AG04449 (cell line): Measurements from ENCODE around the gene PITRM1.

Source experiments
- CTCF ChIA-PET: fragments of 350-600 bp; formaldehyde crosslinking; extraction: SDS; loops from one replicate; lab custom pipeline; 2021; ENCODE audit warnings: antibody characterized with exemption; lab: Yijun Ruan, JAX
- POLR2A ChIA-PET: fragments of 400-600, 350-600 bp; formaldehyde crosslinking; extraction: SDS; loops from one replicate; lab custom pipeline; 2020; ENCODE audit warnings: antibody characterized with exemption, inconsistent platforms; lab: Yijun Ruan, JAX
- DNase-seq: peaks from one replicate; pipeline ENCODE4 v3.0.0-alpha.2; 2010; ENCODE audit warnings: low read depth, low spot score
- H3K4me3 ChIP-seq: 2 replicates; pipeline ENCODE4 v1.5.1; 2011; ENCODE audit warnings: low read depth, mild to moderate bottlenecking, control low read depth, low read length
- CTCF ChIP-seq: IDR thresholded peaks from one replicate; pipeline ENCODE4 v1.5.1; 2011; ENCODE audit warnings: mild to moderate bottlenecking, moderate library complexity, low read length, control low read depth, inconsistent platforms; ENCODE audit not compliant: insufficient read depth; ENCODE audit errors: missing control alignments

The PITRM1 gene

DNA sequence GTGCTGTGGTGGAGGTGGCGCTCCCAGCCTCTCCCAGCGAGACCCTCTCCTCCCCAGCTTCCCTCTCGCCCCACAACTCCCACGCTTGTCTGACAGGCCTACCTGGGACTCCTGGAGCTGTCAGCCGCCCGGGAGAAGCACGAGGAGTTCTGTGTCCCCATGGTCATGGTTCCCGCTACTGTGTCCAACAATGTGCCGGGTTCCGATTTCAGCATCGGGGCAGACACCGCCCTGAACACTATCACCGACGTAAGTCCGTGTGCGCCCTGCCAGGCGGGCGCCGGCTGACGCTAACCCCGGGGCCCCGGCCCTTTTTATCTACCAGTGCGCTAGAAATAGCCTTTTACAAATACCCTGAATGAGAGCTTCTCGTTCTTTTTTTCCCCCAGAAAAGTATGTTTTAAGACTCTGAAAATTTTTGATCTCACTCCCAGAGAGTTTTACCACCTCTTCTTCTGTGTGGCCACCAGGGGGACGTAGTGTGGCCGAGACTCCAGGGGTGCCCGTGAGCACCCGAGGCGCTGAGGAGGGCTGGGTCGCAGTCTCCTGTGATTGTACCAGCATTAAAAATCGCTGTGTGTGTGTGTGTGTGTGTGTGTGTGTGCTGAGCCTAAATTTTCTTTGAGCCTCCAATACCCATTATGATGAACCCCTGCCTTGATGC, 52.7 kb downstream of the PITRM1 start:
- CTCF ChIA-PET: interaction anchor here (0.9 to 3.7 kb wide), 5 partner anchors 10 to 20 kb away, joined by 4 to 15 read pairs (median 7); no protein-coding TSS in a partner anchor
- DNase-seq: no peak

DNA sequence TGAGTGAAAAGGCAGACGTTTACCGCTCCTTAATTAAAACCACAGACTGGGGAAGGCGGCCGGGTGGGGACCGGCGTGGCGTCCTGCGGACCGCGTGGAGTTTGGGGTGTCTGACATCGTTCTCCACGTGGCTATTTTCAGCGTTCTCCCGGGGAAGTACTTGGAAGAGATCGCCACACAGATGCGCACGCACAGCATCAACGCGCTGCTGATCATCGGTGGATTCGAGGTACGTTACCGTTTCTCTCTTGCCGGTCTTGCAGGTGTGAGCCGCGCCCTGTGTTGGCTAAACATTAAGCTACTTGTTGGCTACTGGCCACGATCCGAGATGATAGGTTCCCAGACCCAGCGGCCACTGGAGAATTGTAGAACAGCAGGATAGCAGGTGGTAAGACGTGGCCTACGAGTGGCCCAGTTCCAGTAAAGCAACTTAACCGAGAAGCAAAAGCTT, 53.9 kb downstream of the PITRM1 start:
- no peak for DNase-seq
- H3K4me3 ChIP-seq: no peak overlapping the region
- ChIA-PET POLR2A (no interaction called here), CTCF (interaction anchor here (0.8 to 3.7 kb wide), 6 partner anchors 10 to 21 kb away, joined by 3 to 15 read pairs (median 5); no protein-coding TSS in a partner anchor)
- TF ChIP-seq CTCF: no peak

More for the DNA sequence above, 52.7 kb downstream of the PITRM1 start:
- no peak overlapping the region for H3K4me3 ChIP-seq
- POLR2A ChIA-PET: no interaction called here
- TF ChIP-seq CTCF: peak; percentile 51

DNA sequence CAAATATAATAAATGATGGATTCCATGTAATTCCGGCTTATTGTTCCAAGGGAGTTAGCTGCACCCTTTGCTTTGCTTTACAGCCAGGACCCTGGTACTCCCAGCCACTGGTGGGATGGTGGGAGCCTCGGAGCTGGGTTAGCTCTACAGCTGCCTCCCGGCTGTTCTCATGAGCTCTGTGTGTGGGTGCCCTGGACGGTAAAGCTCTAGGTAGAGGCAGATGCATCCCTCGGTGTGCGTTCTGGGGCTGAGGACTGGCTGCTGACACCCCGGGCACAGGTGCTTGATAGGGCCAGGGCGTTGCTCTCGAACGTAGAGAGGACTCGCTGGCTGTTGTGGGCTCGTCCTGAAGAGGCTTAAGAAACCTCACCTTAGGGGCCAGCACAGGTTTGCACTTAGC, 55.1 kb downstream of the PITRM1 start:
- no peak overlapping the region for H3K4me3 ChIP-seq
- ChIA-PET POLR2A (no interaction called here), CTCF (interaction anchor here (1.0 to 1.8 kb wide), 3 partner anchors 11 to 188 kb away, joined by 3 to 6 read pairs (median 4); no protein-coding TSS in a partner anchor)
- no peak for TF ChIP-seq CTCF
- no peak for DNase-seq

DNA sequence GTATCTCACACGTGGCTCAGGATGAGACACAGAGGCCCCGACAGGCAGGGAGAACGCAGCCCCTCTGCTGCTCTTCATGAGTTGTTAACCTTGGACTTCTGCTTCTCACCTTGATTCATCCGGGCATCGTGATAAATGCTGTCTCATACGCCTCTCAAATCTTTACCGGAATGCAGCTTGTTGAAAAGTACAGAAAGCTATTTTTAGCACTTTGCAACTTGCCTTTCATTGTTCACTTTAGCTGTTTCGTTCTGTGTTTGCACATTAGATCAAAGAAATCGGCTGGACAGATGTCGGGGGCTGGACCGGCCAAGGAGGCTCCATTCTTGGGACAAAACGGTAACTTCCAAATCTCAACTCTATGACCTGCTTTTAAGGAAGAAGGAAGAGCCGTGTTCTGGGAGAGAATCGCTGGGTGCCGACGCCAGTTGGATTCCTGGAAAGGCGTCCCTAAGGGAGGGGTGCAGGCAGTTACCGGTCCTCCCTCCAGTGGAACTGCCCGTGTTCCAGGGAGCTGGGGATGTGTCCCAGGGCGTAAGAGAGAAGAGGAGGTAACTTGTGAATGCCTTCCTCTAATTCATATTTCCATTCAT, 56.0 kb downstream of the PITRM1 start:
- ChIA-PET CTCF (interaction anchor here (1.0 to 1.3 kb wide), 2 partner anchors 18 to 187 kb away, joined by 3 to 4 read pairs; no protein-coding TSS in a partner anchor), POLR2A (interaction anchor here (0.9 kb wide), 1 partner anchor 25 kb away, joined by 3 read pairs; no protein-coding TSS in a partner anchor)
- DNase-seq: no peak
- no peak overlapping the region for H3K4me3 ChIP-seq
- TF ChIP-seq CTCF: no peak

DNA sequence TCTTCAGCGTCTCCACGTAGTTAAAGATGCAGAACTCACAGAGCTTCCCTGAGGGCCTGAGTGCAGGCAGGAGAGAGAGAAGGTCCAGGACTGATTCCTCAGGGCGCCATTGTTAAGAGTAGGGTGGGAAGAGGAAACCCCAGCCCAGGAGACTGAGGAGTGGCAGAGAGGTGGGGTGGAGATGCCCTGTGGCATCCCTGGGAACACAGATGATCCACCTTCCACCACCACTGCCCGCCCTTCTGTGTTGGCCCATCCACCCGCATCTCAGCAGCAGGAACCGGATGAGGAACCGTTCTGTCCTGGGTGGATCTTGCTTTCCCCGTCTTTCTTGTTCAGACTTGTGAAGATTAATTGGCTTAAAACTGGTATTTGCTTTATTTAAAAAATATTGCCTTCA, 56.9 kb downstream of the PITRM1 start:
- POLR2A ChIA-PET: no interaction called here
- CTCF ChIA-PET: no interaction called here
- H3K4me3 ChIP-seq: no peak overlapping the region
- TF ChIP-seq CTCF: no peak
- DNase-seq: no peak

- TF ChIP-seq CTCF: no peak
- ChIA-PET POLR2A (no interaction called here), CTCF (no interaction called here)
These were observed 59.2 kb downstream of the PITRM1 start for GRCh38 chr10:3113343-3113720.

More at GRCh38 chr10:3113343-3113720, 59.2 kb downstream of the PITRM1 start:
- DNase-seq: no peak
- no peak overlapping the region for H3K4me3 ChIP-seq
